HEK293 (cell line): ENCODE results near the gene NEIL1.
A peak's percentile ranks its signal among the peaks of the same experiment; 100 is the strongest.

Source experiments
- GLIS1 ChIP-seq: fragments of 450-650 bp; formaldehyde crosslinking; IDR thresholded peaks from 2 replicates; pipeline ENCODE4 v1.5.1; 2016; ENCODE audit warnings: missing biosample characterization, missing genetic modification characterization
- GLIS2 ChIP-seq: fragments of 450-650 bp; formaldehyde crosslinking; IDR thresholded peaks from 2 replicates; pipeline ENCODE4 v1.5.1; 2016; ENCODE audit warnings: missing biosample characterization, missing genetic modification characterization
- HOXA7 ChIP-seq: sonication (generic); formaldehyde crosslinking; IDR thresholded peaks from 2 replicates; pipeline ENCODE4 v1.8.1; 2022; ENCODE audit warnings: missing genetic modification reagents, borderline replicate concordance
- HOXC10 ChIP-seq: sonication (generic); formaldehyde crosslinking; IDR thresholded peaks from 2 replicates; pipeline ENCODE4 v1.8.1; 2023; ENCODE audit warnings: mild to moderate bottlenecking, missing genetic modification reagents
- KLF1 ChIP-seq: fragments of 450-650 bp; formaldehyde crosslinking; IDR thresholded peaks from 2 replicates; pipeline ENCODE4 v1.5.1; 2016; ENCODE audit warnings: missing biosample characterization, missing genetic modification characterization
- REPIN1 ChIP-seq: fragments of 450-650 bp; formaldehyde crosslinking; IDR thresholded peaks from 2 replicates; pipeline ENCODE4 v1.5.1; 2017; ENCODE audit warnings: missing biosample characterization, missing genetic modification characterization, low read depth
- SETDB1 ChIP-seq: IDR thresholded peaks from one replicate; pipeline ENCODE4 v1.6.1; 2017; ENCODE audit warnings: mild to moderate bottlenecking, low read length, moderate library complexity, mixed read lengths; ENCODE audit not compliant: insufficient read length
- YY2 ChIP-seq: fragments of 450-650 bp; formaldehyde crosslinking; IDR thresholded peaks from 2 replicates; pipeline ENCODE4 v1.5.1; 2016; ENCODE audit warnings: missing biosample characterization, missing genetic modification characterization
- ZBTB17 ChIP-seq: fragments of 450-650 bp; formaldehyde crosslinking; IDR thresholded peaks from 2 replicates; pipeline ENCODE4 v1.5.1; 2016; ENCODE audit warnings: missing biosample characterization, missing genetic modification characterization
- ZNF221 ChIP-seq: fragments of 450-650 bp; formaldehyde crosslinking; IDR thresholded peaks from 2 replicates; pipeline ENCODE4 v1.5.1; 2017; ENCODE audit warnings: missing biosample characterization, missing genetic modification characterization, borderline replicate concordance
- ZNF223 ChIP-seq: fragments of 450-650 bp; formaldehyde crosslinking; IDR thresholded peaks from 2 replicates; pipeline ENCODE4 v1.5.1; 2016; ENCODE audit warnings: missing biosample characterization, missing genetic modification characterization
- ZNF239 ChIP-seq: fragments of 450-650 bp; formaldehyde crosslinking; IDR thresholded peaks from 2 replicates; pipeline ENCODE4 v1.5.1; 2016; ENCODE audit warnings: missing biosample characterization, missing genetic modification characterization
- ZNF24 ChIP-seq: fragments of 450-650 bp; formaldehyde crosslinking; IDR thresholded peaks from 2 replicates; pipeline ENCODE4 v1.5.1; 2016; ENCODE audit warnings: missing biosample characterization, missing genetic modification characterization
- ZNF248 ChIP-seq: fragments of 450-650 bp; formaldehyde crosslinking; IDR thresholded peaks from 2 replicates; pipeline ENCODE4 v1.5.1; 2017; ENCODE audit warnings: missing biosample characterization, missing genetic modification characterization
- ZNF37A ChIP-seq: fragments of 450-650 bp; IDR thresholded peaks from 2 replicates; pipeline ENCODE4 v1.5.1; 2018; ENCODE audit warnings: missing biosample characterization, missing genetic modification characterization
- ZNF514 ChIP-seq: fragments of 450-650 bp; formaldehyde crosslinking; IDR thresholded peaks from 2 replicates; pipeline ENCODE4 v1.5.1; 2016; ENCODE audit warnings: missing biosample characterization, missing genetic modification characterization
- ZNF571 ChIP-seq: fragments of 450-650 bp; formaldehyde crosslinking; IDR thresholded peaks from 2 replicates; pipeline ENCODE4 v1.5.0; 2017; ENCODE audit warnings: missing biosample characterization, missing genetic modification characterization
- ZNF623 ChIP-seq: fragments of 450-650 bp; formaldehyde crosslinking; IDR thresholded peaks from 2 replicates; pipeline ENCODE4 v1.5.1; 2016; ENCODE audit warnings: missing biosample characterization, missing genetic modification characterization
- ZNF791 ChIP-seq: fragments of 450-650 bp; formaldehyde crosslinking; IDR thresholded peaks from 2 replicates; pipeline ENCODE4 v1.5.1; 2016; ENCODE audit warnings: missing biosample characterization, missing genetic modification characterization
- TF ChIP-seq, protein P1 (sequence below): fragments of 450-650 bp; formaldehyde crosslinking; IDR thresholded peaks from 2 replicates; pipeline ENCODE4 v1.5.1; 2016; ENCODE audit warnings: missing biosample characterization, missing genetic modification characterization
- TF ChIP-seq, protein P2 (sequence below): fragments of 450-650 bp; formaldehyde crosslinking; IDR thresholded peaks from 2 replicates; pipeline ENCODE4 v1.5.1; 2016; ENCODE audit warnings: missing biosample characterization, missing genetic modification characterization
- TF ChIP-seq, protein P3 (sequence below): fragments of 450-650 bp; formaldehyde crosslinking; IDR thresholded peaks from 2 replicates; pipeline ENCODE4 v1.5.1; 2016; ENCODE audit warnings: missing biosample characterization, missing genetic modification characterization
- TF ChIP-seq, protein P4 (sequence below): fragments of 450-650 bp; formaldehyde crosslinking; IDR thresholded peaks from 2 replicates; pipeline ENCODE4 v1.5.1; 2017; ENCODE audit warnings: missing biosample characterization, missing genetic modification characterization
- TF ChIP-seq, protein P5 (sequence below): fragments of 450-650 bp; formaldehyde crosslinking; IDR thresholded peaks from 2 replicates; pipeline ENCODE4 v1.5.1; 2016; ENCODE audit warnings: missing biosample characterization, missing genetic modification characterization
- TF ChIP-seq, protein P6 (sequence below): fragments of 450-650 bp; formaldehyde crosslinking; IDR thresholded peaks from 2 replicates; pipeline ENCODE4 v1.5.1; 2016; ENCODE audit warnings: missing biosample characterization, missing genetic modification characterization

Gene NEIL1

DNA sequence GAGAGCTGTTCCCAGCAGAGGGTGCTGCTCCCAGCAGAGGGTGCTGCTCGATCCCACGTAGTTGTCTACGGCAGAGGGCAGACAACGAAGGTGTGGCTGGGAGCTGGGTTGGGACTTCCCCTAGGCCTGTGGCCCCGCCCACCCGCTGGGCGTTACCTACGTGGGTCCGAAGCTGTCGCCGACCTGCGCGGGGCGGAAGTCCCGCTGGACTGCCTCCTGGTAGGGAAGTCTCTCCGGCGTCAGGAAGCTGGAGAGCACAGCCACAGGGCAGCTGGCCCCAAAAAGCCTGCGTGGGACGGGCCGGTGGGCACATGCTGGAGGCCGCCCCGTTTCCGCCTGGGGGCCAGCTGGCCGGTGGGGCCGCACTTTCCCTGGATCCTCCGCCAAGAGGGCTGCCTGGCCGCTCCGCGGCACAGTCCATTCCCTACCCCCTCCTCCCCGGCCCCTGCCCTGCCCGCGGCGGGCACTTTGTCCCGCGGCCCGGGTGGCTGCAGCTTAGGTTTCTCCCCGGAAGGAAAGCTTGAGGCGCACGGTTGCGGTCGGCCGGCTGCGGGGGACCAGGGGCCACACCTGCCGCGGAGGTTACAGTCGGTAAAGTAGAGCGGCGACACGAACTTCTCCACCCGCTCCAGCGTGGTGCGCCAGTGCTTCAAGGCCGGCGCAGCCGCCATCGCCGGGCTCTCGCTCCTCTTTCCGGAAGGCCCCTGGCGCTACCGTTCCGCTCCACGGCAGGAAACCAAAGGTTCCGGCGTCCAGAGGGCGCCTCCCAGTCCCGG is 21.3 kb downstream of the NEIL1 start, which contains the start of gene MAN2C1 (continued):
- TF ChIP-seq ZNF223 (tag by site-specific recombination) (no peak), ZNF37A (no peak), SETDB1 (no peak), GLIS1 (peak; percentile 83), YY2 (peak; percentile 98), ZNF24 (tag by site-specific recombination) (peak; percentile 95), GLIS2 (tag by site-specific recombination) (peak; percentile 96), KLF1 (tag by site-specific recombination) (peak; percentile 87), ZNF571 (tag by site-specific recombination) (no peak), HOXA7 (CRISPR knock-in tag) (no peak), ZNF221 (tag by site-specific recombination) (0 out of 2 replicates have a peak, but pooled peaks have one; percentile 85), ZNF248 (tag by site-specific recombination) (no peak), REPIN1 (tag by site-specific recombination) (peak; percentile 83; the same call in 1 of the 2 replicates), HOXC10 (CRISPR knock-in tag) (no peak), ZNF239 (tag by site-specific recombination) (peak; percentile 83), ZBTB17 (tag by site-specific recombination) (peak; percentile 92), ZNF623 (tag by site-specific recombination) (peak; percentile 40), ZNF791 (no peak), ZNF514 (tag by site-specific recombination) (no peak; the same call in 1 of the 2 replicates)
- TF ChIP-seq, protein P1, sequence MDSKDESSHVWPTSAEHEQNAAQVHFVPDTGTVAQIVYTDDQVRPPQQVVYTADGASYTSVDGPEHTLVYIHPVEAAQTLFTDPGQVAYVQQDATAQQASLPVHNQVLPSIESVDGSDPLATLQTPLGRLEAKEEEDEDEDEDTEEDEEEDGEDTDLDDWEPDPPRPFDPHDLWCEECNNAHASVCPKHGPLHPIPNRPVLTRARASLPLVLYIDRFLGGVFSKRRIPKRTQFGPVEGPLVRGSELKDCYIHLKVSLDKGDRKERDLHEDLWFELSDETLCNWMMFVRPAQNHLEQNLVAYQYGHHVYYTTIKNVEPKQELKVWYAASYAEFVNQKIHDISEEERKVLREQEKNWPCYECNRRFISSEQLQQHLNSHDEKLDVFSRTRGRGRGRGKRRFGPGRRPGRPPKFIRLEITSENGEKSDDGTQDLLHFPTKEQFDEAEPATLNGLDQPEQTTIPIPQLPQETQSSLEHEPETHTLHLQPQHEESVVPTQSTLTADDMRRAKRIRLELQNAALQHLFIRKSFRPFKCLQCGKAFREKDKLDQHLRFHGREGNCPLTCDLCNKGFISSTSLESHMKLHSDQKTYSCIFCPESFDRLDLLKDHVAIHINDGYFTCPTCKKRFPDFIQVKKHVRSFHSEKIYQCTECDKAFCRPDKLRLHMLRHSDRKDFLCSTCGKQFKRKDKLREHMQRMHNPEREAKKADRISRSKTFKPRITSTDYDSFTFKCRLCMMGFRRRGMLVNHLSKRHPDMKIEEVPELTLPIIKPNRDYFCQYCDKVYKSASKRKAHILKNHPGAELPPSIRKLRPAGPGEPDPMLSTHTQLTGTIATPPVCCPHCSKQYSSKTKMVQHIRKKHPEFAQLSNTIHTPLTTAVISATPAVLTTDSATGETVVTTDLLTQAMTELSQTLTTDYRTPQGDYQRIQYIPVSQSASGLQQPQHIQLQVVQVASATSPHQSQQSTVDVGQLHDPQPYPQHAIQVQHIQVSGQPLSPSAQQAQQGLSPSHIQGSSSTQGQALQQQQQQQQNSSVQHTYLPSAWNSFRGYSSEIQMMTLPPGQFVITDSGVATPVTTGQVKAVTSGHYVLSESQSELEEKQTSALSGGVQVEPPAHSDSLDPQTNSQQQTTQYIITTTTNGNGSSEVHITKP (tag by site-specific recombination): peak; percentile 97
- TF ChIP-seq, protein P2, sequence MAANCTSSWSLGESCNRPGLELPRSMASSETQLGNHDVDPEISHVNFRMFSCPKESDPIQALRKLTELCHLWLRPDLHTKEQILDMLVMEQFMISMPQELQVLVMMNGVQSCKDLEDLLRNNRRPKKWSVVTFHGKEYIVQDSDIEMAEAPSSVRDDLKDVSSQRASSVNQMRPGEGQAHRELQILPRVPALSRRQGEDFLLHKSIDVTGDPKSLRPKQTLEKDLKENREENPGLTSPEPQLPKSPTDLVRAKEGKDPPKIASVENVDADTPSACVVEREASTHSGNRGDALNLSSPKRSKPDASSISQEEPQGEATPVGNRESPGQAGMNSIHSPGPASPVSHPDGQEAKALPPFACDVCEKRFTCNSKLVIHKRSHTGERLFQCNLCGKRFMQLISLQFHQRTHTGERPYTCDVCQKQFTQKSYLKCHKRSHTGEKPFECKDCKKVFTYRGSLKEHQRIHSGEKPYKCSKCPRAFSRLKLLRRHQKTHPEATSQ: peak; percentile 97
- TF ChIP-seq, protein P3, sequence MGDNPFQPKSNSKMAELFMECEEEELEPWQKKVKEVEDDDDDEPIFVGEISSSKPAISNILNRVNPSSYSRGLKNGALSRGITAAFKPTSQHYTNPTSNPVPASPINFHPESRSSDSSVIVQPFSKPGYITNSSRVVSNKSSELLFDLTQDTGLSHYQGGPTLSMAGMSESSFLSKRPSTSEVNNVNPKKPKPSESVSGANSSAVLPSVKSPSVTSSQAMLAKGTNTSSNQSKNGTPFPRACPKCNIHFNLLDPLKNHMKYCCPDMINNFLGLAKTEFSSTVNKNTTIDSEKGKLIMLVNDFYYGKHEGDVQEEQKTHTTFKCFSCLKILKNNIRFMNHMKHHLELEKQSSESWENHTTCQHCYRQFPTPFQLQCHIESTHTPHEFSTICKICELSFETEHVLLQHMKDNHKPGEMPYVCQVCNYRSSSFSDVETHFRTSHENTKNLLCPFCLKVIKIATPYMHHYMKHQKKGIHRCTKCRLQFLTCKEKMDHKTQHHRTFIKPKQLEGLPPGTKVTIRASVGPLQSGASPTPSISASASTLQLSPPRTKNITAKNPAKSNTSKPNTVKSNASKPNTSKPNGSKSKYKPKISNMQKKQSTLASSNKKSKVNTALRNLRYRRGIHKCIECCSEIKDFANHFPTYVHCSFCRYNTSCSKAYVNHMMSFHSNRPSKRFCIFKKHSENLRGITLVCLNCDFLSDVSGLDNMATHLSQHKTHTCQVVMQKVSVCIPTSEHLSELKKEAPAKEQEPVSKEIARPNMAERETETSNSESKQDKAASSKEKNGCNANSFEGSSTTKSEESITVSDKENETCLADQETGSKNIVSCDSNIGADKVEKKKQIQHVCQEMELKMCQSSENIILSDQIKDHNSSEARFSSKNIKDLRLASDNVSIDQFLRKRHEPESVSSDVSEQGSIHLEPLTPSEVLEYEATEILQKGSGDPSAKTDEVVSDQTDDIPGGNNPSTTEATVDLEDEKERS (tag by site-specific recombination): peak; percentile 69; the same call in 1 of the 2 replicates
- TF ChIP-seq, protein P4, sequence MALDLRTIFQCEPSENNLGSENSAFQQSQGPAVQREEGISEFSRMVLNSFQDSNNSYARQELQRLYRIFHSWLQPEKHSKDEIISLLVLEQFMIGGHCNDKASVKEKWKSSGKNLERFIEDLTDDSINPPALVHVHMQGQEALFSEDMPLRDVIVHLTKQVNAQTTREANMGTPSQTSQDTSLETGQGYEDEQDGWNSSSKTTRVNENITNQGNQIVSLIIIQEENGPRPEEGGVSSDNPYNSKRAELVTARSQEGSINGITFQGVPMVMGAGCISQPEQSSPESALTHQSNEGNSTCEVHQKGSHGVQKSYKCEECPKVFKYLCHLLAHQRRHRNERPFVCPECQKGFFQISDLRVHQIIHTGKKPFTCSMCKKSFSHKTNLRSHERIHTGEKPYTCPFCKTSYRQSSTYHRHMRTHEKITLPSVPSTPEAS (tag by site-specific recombination): no peak; the same call in none of the 2 replicates
- TF ChIP-seq, protein P5, sequence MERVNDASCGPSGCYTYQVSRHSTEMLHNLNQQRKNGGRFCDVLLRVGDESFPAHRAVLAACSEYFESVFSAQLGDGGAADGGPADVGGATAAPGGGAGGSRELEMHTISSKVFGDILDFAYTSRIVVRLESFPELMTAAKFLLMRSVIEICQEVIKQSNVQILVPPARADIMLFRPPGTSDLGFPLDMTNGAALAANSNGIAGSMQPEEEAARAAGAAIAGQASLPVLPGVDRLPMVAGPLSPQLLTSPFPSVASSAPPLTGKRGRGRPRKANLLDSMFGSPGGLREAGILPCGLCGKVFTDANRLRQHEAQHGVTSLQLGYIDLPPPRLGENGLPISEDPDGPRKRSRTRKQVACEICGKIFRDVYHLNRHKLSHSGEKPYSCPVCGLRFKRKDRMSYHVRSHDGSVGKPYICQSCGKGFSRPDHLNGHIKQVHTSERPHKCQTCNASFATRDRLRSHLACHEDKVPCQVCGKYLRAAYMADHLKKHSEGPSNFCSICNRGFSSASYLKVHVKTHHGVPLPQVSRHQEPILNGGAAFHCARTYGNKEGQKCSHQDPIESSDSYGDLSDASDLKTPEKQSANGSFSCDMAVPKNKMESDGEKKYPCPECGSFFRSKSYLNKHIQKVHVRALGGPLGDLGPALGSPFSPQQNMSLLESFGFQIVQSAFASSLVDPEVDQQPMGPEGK (tag by site-specific recombination): peak; percentile 99
- TF ChIP-seq, protein P6, sequence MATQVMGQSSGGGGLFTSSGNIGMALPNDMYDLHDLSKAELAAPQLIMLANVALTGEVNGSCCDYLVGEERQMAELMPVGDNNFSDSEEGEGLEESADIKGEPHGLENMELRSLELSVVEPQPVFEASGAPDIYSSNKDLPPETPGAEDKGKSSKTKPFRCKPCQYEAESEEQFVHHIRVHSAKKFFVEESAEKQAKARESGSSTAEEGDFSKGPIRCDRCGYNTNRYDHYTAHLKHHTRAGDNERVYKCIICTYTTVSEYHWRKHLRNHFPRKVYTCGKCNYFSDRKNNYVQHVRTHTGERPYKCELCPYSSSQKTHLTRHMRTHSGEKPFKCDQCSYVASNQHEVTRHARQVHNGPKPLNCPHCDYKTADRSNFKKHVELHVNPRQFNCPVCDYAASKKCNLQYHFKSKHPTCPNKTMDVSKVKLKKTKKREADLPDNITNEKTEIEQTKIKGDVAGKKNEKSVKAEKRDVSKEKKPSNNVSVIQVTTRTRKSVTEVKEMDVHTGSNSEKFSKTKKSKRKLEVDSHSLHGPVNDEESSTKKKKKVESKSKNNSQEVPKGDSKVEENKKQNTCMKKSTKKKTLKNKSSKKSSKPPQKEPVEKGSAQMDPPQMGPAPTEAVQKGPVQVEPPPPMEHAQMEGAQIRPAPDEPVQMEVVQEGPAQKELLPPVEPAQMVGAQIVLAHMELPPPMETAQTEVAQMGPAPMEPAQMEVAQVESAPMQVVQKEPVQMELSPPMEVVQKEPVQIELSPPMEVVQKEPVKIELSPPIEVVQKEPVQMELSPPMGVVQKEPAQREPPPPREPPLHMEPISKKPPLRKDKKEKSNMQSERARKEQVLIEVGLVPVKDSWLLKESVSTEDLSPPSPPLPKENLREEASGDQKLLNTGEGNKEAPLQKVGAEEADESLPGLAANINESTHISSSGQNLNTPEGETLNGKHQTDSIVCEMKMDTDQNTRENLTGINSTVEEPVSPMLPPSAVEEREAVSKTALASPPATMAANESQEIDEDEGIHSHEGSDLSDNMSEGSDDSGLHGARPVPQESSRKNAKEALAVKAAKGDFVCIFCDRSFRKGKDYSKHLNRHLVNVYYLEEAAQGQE (tag by site-specific recombination): peak; percentile 84
